ENCODE data around the gene CEP152. TPM values are rescaled to one million over a fixed set of nuclear protein-coding genes. Genes with fewer than 3 reads are reported as not detected.

The CEP152 gene
- total RNA-seq, 1 donor from 2014 or later = 8.0 TPM

DNA sequence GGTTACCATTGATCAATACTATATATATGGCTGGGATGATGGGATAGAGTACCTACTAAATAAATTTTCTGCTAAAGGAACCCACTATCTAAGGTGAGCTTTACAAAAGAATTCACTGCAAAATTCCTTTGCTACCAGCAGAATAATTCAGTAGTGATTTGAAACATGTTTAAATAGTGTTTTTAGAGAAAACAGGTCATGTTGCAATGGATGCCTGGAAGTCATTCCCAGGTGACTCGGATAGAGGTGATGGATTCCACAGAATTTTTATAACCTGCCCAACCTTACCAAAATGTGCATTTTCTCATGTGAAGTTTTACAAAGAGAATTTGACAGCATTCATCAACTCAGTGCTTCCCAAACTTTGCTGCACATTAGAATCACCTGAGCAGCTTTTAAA, 53.2 kb downstream of the CEP152 start:
- TF ChIP-seq, protein P1, sequence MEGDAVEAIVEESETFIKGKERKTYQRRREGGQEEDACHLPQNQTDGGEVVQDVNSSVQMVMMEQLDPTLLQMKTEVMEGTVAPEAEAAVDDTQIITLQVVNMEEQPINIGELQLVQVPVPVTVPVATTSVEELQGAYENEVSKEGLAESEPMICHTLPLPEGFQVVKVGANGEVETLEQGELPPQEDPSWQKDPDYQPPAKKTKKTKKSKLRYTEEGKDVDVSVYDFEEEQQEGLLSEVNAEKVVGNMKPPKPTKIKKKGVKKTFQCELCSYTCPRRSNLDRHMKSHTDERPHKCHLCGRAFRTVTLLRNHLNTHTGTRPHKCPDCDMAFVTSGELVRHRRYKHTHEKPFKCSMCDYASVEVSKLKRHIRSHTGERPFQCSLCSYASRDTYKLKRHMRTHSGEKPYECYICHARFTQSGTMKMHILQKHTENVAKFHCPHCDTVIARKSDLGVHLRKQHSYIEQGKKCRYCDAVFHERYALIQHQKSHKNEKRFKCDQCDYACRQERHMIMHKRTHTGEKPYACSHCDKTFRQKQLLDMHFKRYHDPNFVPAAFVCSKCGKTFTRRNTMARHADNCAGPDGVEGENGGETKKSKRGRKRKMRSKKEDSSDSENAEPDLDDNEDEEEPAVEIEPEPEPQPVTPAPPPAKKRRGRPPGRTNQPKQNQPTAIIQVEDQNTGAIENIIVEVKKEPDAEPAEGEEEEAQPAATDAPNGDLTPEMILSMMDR (IDR thresholded peaks at IDR 0.05; ENCODE audit: partially characterized antibody, unreplicated experiment) = no peak
- DNase-seq = no peak
- Mint-ChIP-seq H3K27ac (ENCODE audit: unreplicated experiment) (no peak overlapping the region), H3K27me3 (ENCODE audit: unreplicated experiment) (no peaks in the 10 kb centered on the region), H3K4me1 (ENCODE audit: low read depth, unreplicated experiment) (no peaks in the 10 kb centered on the region), H3K36me3 (ENCODE audit: unreplicated experiment) (no peaks in the 10 kb centered on the region), H3K9me3 (ENCODE audit: unreplicated experiment) (no peaks in the 10 kb centered on the region), H3K4me3 (ENCODE audit: unreplicated experiment) (no peak overlapping the region)

DNA sequence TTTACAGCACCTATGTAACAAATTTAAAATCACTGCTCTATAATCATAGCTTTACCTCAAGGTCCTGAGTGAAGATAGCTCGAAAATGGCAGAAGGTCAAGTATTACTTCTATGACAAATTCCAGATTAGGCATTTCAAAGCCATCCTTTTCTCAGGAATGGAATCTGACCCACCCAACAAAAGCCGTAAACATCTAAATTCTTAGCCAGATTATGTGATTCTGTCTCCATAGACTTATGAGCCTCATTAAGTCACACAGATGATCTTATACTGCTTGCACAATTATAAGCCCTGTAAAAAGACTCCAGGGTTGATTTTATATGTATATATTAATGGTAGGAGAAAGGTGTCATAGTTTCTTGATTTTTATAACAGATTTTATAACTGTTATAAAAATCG, 56.9 kb downstream of the CEP152 start:
- Mint-ChIP-seq H3K4me3 (ENCODE audit: unreplicated experiment) (no peak overlapping the region), H3K4me1 (ENCODE audit: low read depth, unreplicated experiment) (no peaks in the 10 kb centered on the region), H3K27me3 (ENCODE audit: unreplicated experiment) (no peaks in the 10 kb centered on the region), H3K9me3 (ENCODE audit: unreplicated experiment) (no peaks in the 10 kb centered on the region), H3K27ac (ENCODE audit: unreplicated experiment) (no peak overlapping the region), H3K36me3 (ENCODE audit: unreplicated experiment) (no peaks in the 10 kb centered on the region)
- TF ChIP-seq, protein P1 (IDR thresholded peaks at IDR 0.05; ENCODE audit: partially characterized antibody, unreplicated experiment) = no peak
- no peak for DNase-seq

DNA sequence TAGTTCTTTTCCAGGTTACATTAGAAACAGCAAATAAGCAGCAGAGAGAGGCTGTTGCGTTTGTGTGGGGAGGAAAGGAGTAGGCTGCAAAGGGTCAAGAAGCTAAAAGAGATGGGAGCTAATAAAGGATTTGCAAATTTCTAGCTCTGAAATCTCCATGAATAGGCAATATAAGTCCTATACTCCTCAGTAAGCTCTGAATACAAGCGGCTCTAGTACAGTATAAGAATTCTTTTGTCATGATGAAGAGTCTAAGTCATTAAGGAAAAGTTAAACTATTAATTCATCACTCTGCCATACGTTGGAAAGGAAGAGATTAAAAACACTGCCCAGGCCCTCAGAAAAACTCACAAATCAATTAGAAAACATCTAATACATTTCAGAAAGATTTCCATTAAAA, 59.3 kb downstream of the CEP152 start:
- TF ChIP-seq, protein P1 (IDR thresholded peaks at IDR 0.05; ENCODE audit: partially characterized antibody, unreplicated experiment) = no peak
- Mint-ChIP-seq H3K27ac (ENCODE audit: unreplicated experiment) (no peak overlapping the region), H3K9me3 (ENCODE audit: unreplicated experiment) (no peaks in the 10 kb centered on the region), H3K4me3 (ENCODE audit: unreplicated experiment) (no peak overlapping the region), H3K36me3 (ENCODE audit: unreplicated experiment) (no peaks in the 10 kb centered on the region), H3K4me1 (ENCODE audit: low read depth, unreplicated experiment) (no peaks in the 10 kb centered on the region), H3K27me3 (ENCODE audit: unreplicated experiment) (no peaks in the 10 kb centered on the region)
- DNase-seq = no peak

DNA sequence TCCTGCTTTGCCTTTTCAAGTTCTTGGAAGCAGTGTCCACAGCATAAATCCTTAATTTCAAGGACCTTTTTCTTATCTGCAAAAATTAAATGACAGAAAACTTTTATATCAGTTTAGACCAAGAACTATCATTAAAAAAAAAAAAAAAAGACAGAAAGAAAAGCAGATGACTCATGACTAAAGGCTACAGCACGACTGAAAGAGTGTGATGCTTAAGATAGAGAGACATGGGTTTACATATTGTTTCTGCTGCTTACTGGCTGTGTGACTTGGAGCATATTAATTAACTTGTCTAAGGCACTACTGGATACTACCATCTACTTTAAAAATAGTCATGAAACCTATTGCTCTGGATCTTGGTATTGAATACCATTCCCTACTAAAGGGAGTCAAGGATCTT, 62.3 kb downstream of the CEP152 start:
- Mint-ChIP-seq H3K36me3 (ENCODE audit: unreplicated experiment) (no peaks in the 10 kb centered on the region), H3K27me3 (ENCODE audit: unreplicated experiment) (no peaks in the 10 kb centered on the region), H3K4me3 (ENCODE audit: unreplicated experiment) (no peak overlapping the region), H3K4me1 (ENCODE audit: low read depth, unreplicated experiment) (no peaks in the 10 kb centered on the region), H3K27ac (ENCODE audit: unreplicated experiment) (no peak overlapping the region), H3K9me3 (ENCODE audit: unreplicated experiment) (no peaks in the 10 kb centered on the region)
- DNase-seq = no peak
- TF ChIP-seq, protein P1 (IDR thresholded peaks at IDR 0.05; ENCODE audit: partially characterized antibody, unreplicated experiment) = no peak

DNA sequence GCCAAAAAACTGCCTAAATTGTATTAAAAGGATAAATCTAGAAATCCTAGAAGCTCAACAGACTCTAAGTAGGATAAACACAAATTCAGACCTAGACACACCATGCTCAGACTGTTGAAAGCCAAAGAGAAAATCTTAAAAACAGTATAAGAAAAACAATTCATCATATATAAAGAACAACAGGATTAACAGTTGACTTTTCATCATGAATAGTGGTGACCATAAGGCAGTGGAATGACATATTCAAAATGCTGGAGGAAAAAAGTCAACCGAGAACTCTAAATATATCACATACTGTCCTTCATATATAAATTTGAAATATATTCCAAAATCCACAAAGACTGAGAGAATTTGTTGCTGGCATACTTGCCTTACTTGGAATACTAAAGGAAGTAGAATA, 77.3 kb downstream of the CEP152 start:
- TF ChIP-seq, protein P1 (IDR thresholded peaks at IDR 0.05; ENCODE audit: partially characterized antibody, unreplicated experiment) = no peak
- no peaks in the 10 kb centered on the region for H3K36me3 Mint-ChIP-seq (ENCODE audit: unreplicated experiment)

More for the DNA sequence above, 77.3 kb downstream of the CEP152 start:
- H3K9me3 Mint-ChIP-seq (ENCODE audit: unreplicated experiment) = no peaks in the 10 kb centered on the region
- H3K4me1 Mint-ChIP-seq (ENCODE audit: low read depth, unreplicated experiment) = no peaks in the 10 kb centered on the region
- peaks cover 4% of the 10 kb centered on the region for H3K27me3 Mint-ChIP-seq (ENCODE audit: unreplicated experiment)
- H3K27ac Mint-ChIP-seq (ENCODE audit: unreplicated experiment) = no peak overlapping the region
- DNase-seq = no peak
- no peak overlapping the region for H3K4me3 Mint-ChIP-seq (ENCODE audit: unreplicated experiment)

Measured in glutamatergic neuron (in vitro differentiated cells).